ENCODE data around the gene TAF8.

The TAF8 gene

DNA sequence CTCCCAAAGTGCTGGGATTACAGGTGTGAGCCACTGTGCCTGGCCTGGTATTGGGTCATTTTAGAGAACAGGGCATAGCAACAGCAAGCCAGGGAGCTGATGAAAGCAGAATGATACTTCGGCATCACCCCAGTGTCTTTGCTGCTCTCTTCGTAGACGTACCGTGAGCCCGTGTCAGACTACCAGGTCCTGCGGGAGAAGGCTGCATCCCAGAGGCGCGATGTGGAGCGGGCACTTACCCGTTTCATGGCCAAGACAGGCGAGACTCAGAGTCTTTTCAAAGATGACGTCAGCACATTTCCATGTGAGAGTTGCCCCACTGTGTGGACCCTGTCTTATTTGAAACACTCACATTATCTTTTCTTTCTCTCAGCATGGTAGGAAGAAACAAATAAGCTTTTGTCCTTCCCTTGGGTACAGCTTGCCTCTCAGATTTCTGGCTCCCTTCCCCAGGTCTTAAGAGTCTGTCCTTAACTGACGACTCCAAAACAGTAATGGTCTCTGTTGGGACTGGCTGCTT is 15.9 kb downstream of the TAF8 start:
- DNase-seq: no peak

DNA sequence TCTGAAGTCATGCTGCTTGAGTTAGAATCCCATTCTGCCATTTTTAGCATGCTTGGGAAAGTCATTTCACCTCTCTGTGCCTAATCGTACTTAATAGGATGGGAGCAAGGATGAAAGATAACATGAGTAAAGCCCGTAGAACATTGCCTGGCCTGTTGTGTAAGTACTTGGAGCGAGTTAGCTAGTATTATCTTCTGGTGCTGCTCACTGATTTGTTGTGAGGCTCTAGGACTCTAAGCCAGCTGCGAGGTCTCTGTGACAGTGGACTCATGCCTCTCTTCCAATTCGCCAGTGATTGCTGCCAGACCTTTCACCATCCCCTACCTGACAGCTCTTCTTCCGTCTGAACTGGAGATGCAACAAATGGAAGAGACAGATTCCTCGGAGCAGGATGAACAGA is 17.8 kb downstream of the TAF8 start:
- no peak for DNase-seq

DNA sequence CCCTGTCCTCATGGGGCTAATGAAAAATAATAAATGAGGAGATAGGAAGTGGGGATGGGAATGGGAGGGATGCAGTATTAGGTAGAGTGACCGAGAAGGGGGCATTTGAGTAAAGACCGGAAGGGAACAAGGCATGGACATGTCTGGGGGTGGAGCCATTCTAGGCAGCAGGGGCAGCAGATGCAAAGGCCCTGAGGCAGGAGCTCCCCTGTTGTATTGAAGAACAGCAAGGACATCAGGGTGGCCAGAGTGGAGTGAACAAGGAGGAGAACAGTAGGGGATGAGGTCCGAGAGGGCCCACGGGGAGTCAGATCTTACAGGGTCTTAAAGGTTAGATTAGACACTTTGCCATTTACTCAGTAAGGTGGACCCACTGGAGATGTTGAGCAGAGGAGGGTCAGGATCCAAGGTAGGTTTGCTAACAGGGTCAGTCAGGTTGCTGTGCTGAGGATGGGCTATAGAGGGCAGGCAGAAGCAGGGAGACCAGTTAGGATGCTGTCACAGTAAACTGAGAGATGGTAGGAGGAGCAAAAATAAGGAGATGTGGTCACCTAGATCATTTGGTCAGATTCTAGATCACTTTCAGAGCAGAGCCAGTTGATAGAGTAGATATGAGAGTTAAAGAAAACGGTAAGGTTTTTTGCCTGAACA is 18.7 kb downstream of the TAF8 start:
- DNase-seq: no peak

DNA sequence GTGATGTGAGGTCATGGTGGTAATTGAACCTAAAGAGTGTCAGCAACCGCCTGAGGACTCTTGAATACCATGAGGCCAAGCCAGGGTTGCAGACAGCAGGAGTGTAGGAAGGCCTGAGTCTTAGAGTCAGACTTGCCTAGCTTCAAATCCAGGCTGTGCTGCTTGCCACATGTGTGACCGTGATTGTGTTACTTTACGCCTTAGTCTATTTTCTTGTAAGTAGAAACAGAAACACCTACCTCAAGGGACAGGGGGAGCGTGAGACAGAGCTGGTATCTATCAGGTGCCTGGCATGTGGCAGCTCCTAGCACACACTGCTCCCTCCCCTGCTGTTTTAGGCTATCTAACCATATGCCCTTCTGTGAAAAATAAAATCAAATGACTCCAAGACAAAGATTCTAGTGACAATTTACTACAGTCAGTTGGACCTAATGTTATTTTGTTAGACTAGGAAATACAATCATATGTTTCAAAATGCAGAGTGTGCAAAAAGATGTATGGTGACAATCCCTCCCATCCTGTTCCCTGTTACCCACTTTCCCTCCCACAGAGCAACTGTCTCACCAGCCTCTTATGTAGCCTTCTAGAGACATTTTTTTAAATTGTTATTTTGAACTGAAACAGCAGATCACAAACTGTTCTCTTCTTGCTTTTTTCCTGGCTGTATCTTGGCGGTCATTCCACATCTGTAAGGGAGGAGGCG is 21.7 kb downstream of the TAF8 start:
- DNase-seq: no peak

DNA sequence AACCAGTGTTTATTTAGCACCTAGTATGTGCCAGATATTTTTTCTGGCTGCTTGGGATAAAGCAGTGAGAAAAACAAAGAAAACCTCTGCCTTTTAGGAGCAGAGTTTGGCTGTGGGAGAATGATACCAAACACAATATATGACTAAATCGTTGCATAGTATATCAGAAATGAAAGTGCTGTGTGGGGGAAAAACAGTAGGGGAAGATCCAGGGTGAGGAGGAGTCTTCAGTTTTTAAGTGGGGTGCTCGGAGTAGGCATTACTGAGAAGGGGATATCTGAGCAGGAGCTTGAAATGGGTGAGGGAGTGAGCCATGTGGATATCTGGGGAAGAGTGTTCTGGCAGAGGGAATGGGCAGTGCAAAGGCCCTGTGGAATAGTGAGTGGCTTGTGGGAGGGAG is 23.0 kb downstream of the TAF8 start:
- no peak for DNase-seq

DNA sequence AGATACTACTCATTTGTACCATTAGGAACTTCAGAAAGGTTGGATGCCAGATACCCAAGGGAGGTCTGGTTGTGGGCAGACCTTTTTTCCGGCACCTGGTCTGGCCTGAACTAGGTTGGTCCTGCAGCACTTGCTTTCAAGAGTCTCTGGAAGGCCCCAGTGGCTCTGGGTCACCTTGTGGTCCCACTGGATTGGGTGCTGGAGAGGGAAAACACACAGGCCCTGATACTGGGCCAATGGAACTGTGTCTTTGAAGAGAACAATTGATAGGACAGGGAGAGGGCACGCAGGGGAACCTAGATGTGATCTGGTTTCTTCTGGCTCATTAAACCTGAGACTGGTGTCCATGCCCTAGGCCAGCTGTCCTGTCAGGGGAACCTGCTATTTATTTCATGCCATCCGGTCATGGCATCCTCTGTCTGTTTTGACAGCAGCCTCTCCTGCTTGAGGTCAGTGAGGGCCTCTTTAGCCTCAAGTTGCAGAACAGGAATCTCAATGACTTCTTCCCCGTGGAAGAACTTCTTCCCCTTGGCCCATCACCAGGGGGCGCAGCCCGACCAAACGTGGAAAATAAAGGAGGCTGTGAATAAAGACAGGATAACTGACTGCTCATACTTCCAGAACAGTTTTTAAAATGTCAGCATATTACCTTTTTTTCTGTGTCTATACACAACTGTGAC is 25.0 kb downstream of the TAF8 start:
- peak; percentile 89 for DNase-seq

DNA sequence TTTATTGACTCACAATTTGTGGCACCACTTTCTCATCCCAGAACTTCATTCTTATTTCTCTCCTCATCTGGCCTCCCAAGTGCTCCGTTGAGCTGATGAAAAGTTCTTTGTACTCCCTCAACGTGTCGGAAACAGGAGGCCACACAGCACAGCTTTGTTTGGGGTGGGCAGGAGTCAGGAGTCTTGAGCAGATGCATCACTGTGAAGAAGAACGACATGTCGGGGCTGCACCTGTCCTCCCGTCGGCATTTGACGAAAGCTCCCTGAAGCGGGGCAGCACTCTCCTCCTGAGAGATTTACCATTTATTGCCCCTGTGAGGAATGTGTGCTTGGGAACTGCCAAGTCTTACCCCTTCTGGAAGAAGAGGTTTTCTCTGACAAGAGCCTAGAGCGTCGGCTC is 28.1 kb downstream of the TAF8 start:
- DNase-seq: no peak

DNA sequence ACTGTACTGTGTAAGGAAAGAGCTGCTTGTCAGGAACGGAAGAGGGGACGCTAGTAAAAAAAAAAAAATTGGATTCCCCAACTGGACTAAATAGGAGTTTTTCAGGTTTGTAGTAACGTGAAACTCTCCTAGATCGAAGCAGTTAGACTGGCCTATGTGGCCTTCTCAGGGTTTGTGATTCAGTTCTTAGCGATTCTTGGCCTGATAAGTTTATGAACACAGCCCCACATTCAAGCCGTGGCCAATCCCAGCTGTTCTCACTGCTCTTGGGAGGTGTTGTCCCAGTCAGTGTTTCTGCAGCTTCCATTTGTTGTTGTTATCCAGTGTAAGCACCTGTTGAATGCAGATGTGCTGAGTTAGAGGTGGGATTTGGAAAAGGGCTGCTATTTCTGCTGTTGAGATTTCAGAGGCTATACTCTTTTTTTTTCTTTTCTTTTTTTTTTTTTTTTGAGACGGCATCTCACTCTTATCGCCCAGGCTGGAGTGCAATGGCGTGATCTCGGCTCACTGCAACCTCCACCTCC is 29.7 kb downstream of the TAF8 start:
- DNase-seq: no peak

DNA sequence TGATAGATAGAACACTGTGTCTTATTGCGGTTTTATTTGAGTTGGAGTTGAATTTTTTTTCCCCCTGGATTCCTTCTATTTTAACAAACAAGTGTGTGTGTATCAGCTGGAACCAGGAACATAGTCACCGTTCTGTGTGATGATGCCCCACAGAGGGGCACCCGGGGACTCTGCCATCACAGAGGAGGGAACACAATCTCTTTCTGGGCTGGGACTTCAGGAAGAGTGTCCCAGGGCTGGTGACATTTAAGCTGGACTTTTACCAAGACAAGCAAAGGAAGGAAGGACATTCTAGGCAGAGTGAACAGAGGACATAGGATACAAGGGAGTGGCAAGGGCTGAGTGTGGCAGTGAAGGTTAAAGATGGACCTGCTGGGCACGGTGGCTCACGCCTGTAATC is 33.2 kb downstream of the TAF8 start:
- DNase-seq: no peak

DNA sequence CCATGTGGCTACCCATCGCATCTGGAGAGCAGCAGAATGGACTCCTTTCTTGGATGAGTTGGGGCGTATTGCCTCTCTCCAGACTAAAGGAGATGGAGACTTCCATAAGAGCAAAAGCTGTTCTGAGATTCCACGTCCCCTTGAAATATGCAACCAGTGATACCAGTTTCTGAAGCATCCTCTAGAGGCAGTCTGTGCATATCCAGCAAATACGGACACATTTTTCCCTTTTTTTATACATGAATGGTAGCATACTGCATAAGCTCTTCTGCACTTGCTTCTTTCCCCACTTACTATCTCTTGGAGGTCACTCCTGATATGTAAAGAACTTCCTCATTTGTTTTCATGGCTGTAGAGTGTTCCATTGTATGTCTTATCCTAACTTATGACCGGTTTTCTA is 34.6 kb downstream of the TAF8 start:
- peak; percentile 62 for DNase-seq

DNA sequence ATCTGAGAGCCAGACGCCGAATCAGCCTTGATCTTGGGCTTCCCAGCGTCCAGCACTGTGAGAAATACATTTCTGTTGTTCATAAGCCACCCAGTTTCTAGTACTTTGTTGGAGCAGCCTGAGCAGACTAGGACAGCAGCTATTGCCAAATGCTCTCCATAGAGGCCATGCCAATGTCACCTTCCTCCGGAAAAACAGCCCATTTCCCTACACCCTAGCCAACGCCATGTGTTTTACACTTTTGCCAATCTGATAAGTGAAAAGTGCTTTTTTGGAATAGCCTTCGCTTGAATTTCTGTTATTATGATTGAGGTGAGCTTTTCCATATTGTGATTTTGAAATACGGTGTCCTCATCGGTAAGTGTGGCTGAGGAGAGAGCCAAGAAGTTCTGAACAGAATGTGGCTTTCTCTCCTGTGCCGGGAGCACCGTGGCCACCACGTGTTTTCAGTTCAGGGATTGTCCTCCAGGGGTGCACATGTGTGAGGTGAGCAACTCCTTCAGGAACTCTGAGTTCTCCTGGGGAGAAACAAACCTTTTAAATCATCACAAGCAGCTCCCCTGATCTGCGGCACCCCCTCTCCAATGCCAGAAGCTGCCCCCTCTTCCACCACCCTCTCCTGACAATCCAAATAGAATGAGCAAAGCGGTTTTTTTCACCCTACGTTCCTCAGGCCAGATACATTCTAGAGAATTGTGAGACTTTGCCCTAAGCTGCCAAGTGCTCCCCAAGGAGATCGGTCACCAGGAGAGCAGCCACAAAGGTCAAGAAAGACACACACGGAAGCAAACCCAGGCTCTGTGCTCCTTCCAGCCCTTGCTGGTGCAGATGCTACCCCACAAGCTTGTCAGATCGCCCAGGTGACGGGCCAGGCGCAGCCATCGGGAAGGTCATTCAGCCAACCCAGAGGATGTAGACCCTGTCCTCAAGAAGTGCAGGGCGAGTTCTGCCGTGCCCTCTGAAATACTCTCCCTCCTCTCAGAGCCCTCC is 36.0 kb downstream of the TAF8 start:
- DNase-seq: no peak

DNA sequence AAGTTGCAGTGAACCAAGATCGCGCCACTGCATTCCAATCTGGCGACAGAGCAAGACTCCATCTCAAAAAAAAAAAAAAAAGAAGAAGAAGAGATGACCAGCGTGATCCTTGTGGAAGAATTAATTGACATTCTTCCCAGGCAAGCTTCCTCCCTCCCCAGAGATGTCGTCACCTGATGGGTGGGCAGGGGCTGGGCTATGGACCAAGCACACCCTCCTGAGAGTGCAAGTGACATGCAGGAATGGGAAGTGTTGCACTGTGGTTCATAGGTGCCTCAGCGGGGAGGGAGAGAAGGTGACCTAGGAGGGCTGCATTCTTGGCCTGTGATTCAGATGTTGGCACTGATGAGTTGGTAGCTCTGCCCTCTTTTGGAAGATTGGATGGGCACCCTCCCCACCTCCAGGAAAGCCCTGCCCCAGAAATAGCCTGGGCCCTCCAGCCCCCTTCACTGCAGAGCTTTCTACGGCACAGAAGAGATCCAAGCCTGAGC is 37.8 kb downstream of the TAF8 start:
- no peak for DNase-seq

DNA sequence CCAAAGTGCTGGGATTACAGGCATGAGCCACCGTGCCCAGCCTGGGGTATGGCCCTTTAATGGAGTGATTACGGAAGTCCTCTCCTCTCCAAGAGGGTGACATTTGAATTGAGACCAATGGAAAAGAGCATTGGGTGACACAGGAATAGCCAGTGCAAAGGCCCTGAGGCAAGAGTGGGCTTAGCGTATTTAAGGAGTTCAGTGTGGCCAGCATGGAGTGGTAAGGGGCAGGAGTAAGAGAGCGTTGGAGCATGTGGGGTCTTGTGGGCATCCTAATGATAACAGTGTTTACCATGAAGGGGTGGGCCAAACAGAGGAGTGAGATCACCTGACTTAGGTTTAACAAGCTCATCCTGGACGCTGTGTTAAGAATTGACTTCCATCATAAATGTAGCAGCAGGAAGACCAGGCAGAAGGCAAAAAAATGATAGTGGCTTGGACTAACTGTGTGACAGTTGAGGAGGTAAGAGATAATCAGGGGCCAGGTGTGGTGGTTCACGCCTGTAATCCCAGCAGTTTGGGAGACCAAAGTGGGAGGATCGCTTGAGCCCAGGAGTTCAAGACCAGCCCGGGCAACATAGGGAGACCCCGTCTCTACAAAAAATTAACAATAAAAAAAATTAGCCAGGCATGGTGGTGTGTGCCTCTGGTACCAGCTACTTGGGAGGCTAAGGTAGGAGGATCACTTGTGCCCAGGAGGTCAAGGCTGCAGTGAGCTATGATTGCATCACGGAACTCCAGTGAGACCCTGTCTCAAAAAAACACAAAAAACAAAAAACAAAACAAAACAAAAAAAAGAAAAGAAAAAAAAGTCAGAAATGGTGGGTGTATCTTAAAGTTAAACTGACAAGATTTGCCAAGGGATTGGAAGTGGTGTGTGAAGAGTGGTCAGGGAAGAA is 40.7 kb downstream of the TAF8 start:
- DNase-seq: no peak

DNA sequence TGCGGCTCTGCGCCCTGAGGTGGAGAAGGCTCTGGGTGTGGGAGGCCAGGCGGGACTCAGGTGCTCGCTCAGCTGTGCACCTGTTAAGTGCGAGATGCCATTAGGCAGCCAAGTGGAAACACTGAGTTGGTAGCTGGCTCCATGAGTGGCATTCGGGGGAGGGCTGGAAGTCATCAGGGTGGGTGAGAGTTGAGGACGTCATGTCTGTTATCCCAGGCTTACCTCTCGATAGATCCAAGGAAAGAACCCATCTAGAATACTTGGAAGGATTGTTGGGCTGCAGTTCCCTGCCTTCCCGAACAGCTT is 41.3 kb downstream of the TAF8 start:
- no peak for DNase-seq

DNA sequence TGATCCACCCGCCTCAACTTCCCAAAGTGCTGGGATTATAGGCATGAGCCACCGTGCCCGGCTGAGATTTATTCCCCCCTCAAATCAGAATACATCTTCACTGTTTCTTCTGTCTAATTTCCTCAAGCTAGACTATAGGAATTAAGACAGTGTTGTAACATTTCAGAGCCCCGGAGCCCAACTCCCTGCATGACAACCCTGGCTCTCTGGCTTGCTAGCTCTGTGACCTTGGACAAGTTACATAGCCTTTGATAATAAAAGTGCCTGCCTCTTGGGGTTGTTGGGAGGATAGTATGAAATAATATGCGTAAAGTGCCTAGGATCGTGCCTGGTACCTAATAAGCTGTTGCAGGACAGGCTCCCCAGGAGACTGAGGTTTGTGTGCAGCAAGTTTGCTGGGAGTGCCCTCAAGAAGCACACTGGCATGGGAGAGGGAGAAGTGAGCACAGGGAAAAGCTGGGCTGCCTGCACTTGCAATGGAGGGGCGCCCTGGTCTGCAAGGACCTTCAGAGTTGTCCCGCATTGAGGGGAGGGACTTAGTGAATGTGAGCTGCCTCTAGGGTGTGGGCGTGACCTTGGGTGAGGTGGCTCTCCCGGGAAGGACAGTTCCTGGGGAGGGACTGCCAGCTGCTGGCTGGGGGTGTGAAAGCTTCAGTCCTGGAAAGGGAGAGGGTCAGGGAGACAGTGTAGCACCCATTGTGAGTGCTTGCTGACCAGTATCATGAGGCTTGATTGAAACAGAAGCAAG is 43.4 kb downstream of the TAF8 start:
- no peak for DNase-seq

DNA sequence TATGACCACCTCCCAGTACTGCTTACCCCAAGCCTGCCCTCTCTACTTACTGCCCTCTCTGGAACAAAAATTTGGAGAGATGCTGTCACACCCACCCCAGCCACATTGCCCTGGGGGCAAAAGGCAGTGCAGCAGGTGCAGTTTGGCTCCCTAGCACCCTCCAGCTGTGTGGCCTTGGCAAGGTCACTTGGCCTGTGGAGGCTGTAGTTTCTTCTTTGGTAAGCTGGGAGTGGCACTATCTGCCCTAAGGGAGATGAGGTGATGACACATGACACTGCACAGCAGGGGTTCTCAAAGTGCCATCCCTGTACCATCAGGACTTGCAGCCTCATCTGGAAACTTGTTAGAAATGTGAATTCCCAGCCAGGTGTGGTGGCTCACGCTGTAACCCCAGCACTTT is 44.8 kb downstream of the TAF8 start:
- no peak for DNase-seq

DNA sequence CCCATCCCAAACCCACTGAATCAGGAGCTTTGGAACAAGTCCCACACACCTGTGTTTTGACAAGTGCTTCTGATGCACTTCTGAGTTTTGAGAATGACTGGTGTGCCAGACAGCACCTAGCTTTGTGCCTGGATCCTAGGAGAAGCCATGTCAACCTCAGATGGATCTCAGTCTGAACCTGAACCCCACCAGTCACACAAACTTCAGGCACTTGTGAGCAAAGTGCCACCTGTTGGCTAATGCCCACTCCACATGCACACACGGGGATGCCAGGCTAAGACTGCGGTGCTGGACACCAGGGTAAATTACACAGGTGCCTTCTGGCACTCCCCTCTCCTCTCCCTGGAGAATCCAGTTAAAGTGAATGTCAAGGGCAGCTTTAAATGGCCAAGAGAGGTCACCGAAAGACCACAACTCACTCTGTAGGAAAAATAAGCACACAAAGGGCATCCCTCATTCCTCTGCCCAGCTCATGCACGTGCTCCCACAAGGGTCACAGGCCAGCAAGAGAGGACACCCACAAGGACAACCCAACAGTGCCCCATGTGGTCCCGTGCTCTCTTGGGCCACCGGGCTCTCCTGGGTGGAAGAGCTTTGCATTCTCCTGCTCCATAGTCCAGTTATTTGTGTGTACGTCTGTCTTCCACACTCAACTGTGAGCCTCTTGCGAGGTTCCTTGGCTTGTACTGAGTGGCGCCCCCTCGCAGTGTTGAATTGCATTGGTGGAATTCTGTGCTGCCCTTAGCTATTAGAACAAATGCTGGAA is 45.6 kb downstream of the TAF8 start:
- DNase-seq: peak; percentile 25

DNA sequence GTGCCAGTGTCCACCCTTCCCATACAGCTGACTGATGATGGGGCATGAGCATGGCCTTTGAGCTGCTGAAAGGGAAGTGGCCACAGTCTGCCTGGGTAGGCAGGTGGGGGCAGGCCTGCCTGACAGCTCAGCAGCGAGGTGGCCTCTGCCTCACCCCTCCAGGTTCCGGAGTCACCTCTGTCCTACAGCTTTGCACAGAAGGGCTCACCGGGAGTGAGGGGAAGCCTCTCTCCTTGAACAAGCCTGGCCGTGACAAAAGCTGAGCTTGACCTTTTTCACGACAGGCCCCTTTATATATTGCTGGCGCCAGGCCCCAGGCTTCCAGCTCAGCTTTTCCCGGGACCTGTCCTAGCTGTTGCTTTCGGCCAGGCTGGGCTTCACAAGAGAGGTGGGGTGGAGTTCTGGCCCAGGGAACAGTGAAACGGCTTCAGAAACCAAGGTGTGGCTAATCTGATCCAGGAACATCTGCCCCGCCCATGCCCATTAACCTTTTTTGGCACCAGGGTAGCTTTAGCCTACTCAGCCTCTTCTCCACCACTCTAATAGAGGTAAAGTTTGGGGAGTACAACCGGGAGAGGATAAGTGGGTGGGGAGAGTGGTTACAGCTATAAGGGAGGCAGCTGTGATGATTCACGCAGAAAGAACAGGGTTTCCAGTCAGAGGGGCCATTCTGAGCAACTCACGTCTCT is 49.2 kb downstream of the TAF8 start:
- no peak for DNase-seq

Measured in OCI-M1 (cell line).